ENCODE results near the gene LYRM1. TPM values are rescaled to one million over a fixed set of nuclear protein-coding genes. Genes with fewer than 3 reads are reported as not detected.

LYRM1 gene
- total RNA-seq, result 45.4 TPM
- long read RNA-seq, transcript LYRM1-203 (3 exons, 1,399 nt), result minor isoform, 8 of 42 reads
- long read RNA-seq, transcript LYRM1-208 (4 exons, 460 nt), result minor isoform, 5 of 42 reads
- long read RNA-seq, transcript LYRM1-204 (4 exons, 1,558 nt), result major isoform, 13 of 42 reads
- long read RNA-seq, partial matches to known transcripts, result 4 of 42 reads
- long read RNA-seq, other reads (novel, unspliced or antisense), result 11 of 42 reads

DNA sequence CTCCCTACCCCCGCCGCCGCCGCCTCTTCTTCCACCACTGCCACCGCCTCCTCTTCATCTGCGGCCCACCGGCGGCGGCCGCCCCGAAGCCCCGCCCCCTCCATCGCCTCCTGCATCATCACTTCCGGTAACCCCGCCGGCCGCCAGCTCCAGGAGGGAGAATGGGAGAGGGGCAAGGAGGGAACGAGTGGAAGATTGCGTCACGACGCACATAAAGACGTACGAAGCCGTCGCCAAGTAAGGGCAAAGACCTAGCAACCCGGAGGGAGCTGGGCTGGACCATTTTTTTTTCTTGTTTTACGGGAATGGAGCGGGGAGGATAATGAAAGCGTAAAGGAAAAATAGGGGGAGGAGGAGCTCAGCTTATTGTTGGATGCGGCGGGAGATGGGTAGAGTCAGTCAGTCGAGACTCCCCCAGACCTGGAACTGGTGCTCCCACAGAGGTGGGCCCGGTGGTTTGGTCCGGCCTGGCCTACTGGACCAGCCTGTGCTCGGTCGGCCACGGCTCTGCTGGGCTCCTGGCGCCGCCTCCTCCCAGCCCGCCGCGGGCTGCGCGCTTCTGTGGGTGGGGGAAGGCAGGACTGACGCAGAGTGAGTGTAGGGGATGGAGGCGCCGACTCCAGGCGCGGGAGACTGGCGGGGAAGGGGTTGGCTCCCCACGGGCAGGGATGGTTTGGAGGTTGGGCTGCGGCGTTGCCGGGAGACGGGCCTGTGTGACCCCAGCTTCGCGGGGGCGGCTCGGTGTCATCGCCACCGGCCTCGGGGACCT is at the start of gene LYRM1, which contains the start of gene DCUN1D3:
LYRM1 (plus strand) TSS at position 473 of the 769 bp plus-strand sequence. CDS start 14,785 bp downstream, outside the sequence.
DCUN1D3 (minus strand) TSS at position 60 of the 769 bp plus-strand sequence. CDS start 37,820 bp downstream, outside the sequence.
- Histone ChIP-seq H3K9me3 (replicated peaks) (no peaks in the 10 kb centered on the region), H3K4me1 (peaks cover 93% of the 10 kb centered on the region), H3K36me3 (peaks cover 14% of the 10 kb centered on the region), H3K27me3 (ENCODE audit: low read depth) (no peaks in the 10 kb centered on the region), H3K4me3 (peak within 1 kb of the TSS; percentile 92), H3K27ac (replicated peaks) (peak within 1 kb of the TSS; percentile 99)
- TF ChIP-seq, protein P1, sequence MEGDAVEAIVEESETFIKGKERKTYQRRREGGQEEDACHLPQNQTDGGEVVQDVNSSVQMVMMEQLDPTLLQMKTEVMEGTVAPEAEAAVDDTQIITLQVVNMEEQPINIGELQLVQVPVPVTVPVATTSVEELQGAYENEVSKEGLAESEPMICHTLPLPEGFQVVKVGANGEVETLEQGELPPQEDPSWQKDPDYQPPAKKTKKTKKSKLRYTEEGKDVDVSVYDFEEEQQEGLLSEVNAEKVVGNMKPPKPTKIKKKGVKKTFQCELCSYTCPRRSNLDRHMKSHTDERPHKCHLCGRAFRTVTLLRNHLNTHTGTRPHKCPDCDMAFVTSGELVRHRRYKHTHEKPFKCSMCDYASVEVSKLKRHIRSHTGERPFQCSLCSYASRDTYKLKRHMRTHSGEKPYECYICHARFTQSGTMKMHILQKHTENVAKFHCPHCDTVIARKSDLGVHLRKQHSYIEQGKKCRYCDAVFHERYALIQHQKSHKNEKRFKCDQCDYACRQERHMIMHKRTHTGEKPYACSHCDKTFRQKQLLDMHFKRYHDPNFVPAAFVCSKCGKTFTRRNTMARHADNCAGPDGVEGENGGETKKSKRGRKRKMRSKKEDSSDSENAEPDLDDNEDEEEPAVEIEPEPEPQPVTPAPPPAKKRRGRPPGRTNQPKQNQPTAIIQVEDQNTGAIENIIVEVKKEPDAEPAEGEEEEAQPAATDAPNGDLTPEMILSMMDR (IDR thresholded peaks at IDR 0.05; ENCODE audit: borderline replicate concordance), result no peak
- intact Hi-C loops (cut with micrococcal nuclease), result loop anchor here (5.0 kb wide), 1 partner anchor 38 kb away; no protein-coding TSS in a partner anchor
- DNase-seq, result peak; percentile 96

GRCh38 chr16:20850981-20851380 is 49.6 kb upstream of the LYRM1 start:
- Histone ChIP-seq H3K27me3 (ENCODE audit: low read depth) (no peaks in the 10 kb centered on the region), H3K36me3 (no peaks in the 10 kb centered on the region), H3K27ac (replicated peaks) (peak overlapping the region; percentile 92), H3K4me1 (peaks cover 56% of the 10 kb centered on the region), H3K4me3 (no peak overlapping the region), H3K9me3 (replicated peaks) (no peaks in the 10 kb centered on the region)
- DNase-seq, result no peak
- intact Hi-C loops (cut with micrococcal nuclease), result loop anchor here (2.0 kb wide), 1 partner anchor 234 kb away; no protein-coding TSS in a partner anchor
- TF ChIP-seq, protein P1 (IDR thresholded peaks at IDR 0.05; ENCODE audit: borderline replicate concordance), result no peak

GRCh38 chr16:20851601-20852000 is 49.0 kb upstream of the LYRM1 start:
- H3K27me3 ChIP-seq (ENCODE audit: low read depth), result no peaks in the 10 kb centered on the region
- peak; percentile 78 for DNase-seq
- intact Hi-C loops (cut with micrococcal nuclease), result loop anchor here (2.0 kb wide), 1 partner anchor 233 kb away; no protein-coding TSS in a partner anchor
- H3K27ac ChIP-seq (replicated peaks), result peak overlapping the region; percentile 92
- peaks cover 53% of the 10 kb centered on the region for H3K4me1 ChIP-seq
- TF ChIP-seq, protein P1 (IDR thresholded peaks at IDR 0.05; ENCODE audit: borderline replicate concordance), result no peak
- no peak overlapping the region for H3K4me3 ChIP-seq
- no peaks in the 10 kb centered on the region for H3K9me3 ChIP-seq (replicated peaks)
- no peaks in the 10 kb centered on the region for H3K36me3 ChIP-seq

DNA sequence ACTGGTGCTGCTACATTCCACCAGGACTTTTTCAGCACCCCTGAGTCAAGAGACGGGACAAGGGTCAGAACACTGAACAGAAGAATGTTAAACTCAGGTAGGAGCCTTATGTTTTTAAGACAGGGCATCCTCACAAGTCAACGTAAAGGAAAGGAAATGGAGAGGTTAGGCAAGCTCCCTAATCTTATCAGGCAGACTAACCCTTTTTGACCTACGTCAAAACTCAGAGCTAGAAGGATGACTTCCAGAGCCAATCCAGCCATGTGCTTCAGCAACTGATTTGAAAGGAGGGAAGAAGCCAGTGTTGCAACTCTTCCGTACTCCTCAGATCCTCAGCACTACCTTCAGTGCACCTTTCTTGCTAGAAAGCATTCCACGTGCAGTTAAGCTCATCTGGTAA is 47.4 kb upstream of the LYRM1 start:
- TF ChIP-seq, protein P1 (IDR thresholded peaks at IDR 0.05; ENCODE audit: borderline replicate concordance), result no peak
- Histone ChIP-seq H3K4me1 (peaks cover 67% of the 10 kb centered on the region), H3K36me3 (no peaks in the 10 kb centered on the region), H3K27me3 (ENCODE audit: low read depth) (no peaks in the 10 kb centered on the region), H3K4me3 (no peak overlapping the region), H3K27ac (replicated peaks) (peak overlapping the region; percentile 92), H3K9me3 (replicated peaks) (no peaks in the 10 kb centered on the region)
- DNase-seq, result no peak
- intact Hi-C loops (cut with micrococcal nuclease), result no loop called here

GRCh38 chr16:20853981-20854620 is 46.5 kb upstream of the LYRM1 start:
- peaks cover under 1% of the 10 kb centered on the region for H3K36me3 ChIP-seq
- TF ChIP-seq, protein P1 (IDR thresholded peaks at IDR 0.05; ENCODE audit: borderline replicate concordance), result no peak
- H3K4me3 ChIP-seq, result no peak overlapping the region
- DNase-seq, result no peak
- peaks cover 70% of the 10 kb centered on the region for H3K4me1 ChIP-seq
- H3K27ac ChIP-seq (replicated peaks), result peak overlapping the region; percentile 92
- no peaks in the 10 kb centered on the region for H3K9me3 ChIP-seq (replicated peaks)
- intact Hi-C loops (cut with micrococcal nuclease), result no loop called here
- H3K27me3 ChIP-seq (ENCODE audit: low read depth), result no peaks in the 10 kb centered on the region

All from left ventricle myocardium inferior (tissue), 1 donor.